Esophagus (tissue), 2 donors: Measurements from ENCODE around the gene PTCH1. TPM values are rescaled to one million over a fixed set of nuclear protein-coding genes. Genes with fewer than 3 reads are reported as not detected.
A peak's percentile ranks its signal among the peaks of the same experiment; 100 is the strongest.

Experiments
- H3K27ac ChIP-seq, 2 donors: one replicate each; pipeline ENCODE4 v1.5.1; 2013; ENCODE audit warnings: low read depth in 2 of 2, mild to moderate bottlenecking in 2 of 2, inconsistent platforms in 1 of 2, low read length in 1 of 2, moderate library complexity in 1 of 2
- H3K27me3 ChIP-seq, 2 donors: one replicate each; pipeline ENCODE4 v1.6.1; 2013; ENCODE audit warnings: low read length in 2 of 2, control low read depth in 1 of 2, mild to moderate bottlenecking in 1 of 2; ENCODE audit not compliant: insufficient read depth in 2 of 2, control insufficient read depth in 1 of 2
- H3K36me3 ChIP-seq, 2 donors: one replicate each; pipeline ENCODE4 v1.6.1; 2013; ENCODE audit warnings: low read length in 1 of 2; ENCODE audit not compliant: control insufficient read depth in 2 of 2, insufficient read depth in 2 of 2
- H3K4me1 ChIP-seq, 2 donors: one replicate each; pipeline ENCODE4 v1.6.1; 2013; ENCODE audit warnings: low read length in 1 of 2; ENCODE audit not compliant: control insufficient read depth in 2 of 2, insufficient read depth in 2 of 2
- H3K4me3 ChIP-seq, 2 donors: one replicate each; pipeline ENCODE4 v1.5.1; 2013; ENCODE audit warnings: low read length in 2 of 2, mild to moderate bottlenecking in 2 of 2, low read depth in 1 of 2, moderate library complexity in 1 of 2
- H3K9me3 ChIP-seq, 2 donors: one replicate each; pipeline ENCODE4 v1.6.1; 2013; ENCODE audit warnings: mild to moderate bottlenecking in 2 of 2, low read depth in 1 of 2, low read length in 1 of 2, moderate library complexity in 1 of 2; ENCODE audit not compliant: control insufficient read depth in 2 of 2, insufficient read depth in 1 of 2
- WGBS, 2 donors: extraction: QIAGEN DNeasy Blood & Tissue Kit; methylation state at CpG; one replicate each; pipeline ENCODE4 v1.1.7; 2013; 5-methylcytosine and 5-hydroxymethylcytosine counted together
- polyA plus RNA-seq, 2 donors: library from polyadenylated mRNA; stranded (reverse); fragments of 200-250 nt; gene quantifications; one replicate each; pipeline ENCODE4 v1.2.3, GENCODE V29; 2013
- donor health status: healthy with polysubstance abuse.
- donor health status: Bipolar disorder and iron deficiency.

Gene PTCH1
- polyA plus RNA-seq, 2 donors: 2.4 to 2.8 TPM

GRCh38 chr9:95513711-95514110, 3.1 kb downstream of the PTCH1 start:
- WGBS, 2 donors: 78 to 84% methylated on average over 4 of the region's 4 CpGs
- Histone ChIP-seq H3K27me3 (no peaks in the 10 kb centered on the region), H3K9me3 (no peaks in the 10 kb centered on the region), H3K36me3 (no peaks in the 10 kb centered on the region), H3K4me1 (peaks cover 2 to 13% of the 10 kb centered on the region in 2 donors), H3K27ac (no peak overlapping the region), H3K4me3 (no peak overlapping the region)

DNA sequence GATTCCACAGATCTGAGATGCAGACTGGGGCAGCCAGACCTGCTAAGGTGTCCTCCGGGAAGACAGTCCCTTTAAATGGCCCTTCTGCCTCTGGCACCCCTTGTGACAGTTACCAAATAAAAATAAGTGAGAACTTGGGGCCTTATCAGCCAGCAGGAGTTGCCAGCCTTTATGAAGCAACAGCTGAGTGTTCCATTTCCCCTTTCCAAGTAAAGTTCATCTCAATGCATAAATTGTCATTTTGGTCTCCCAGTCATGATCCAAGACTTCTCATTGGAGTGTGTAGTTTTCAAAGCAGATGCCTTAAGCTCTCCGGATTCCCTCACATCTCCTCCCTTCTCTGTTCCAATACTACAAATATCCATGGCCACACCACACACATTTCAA, 4.1 kb downstream of the PTCH1 start:
- no peaks in the 10 kb centered on the region for H3K27me3 ChIP-seq
- H3K27ac ChIP-seq: peak overlapping the region in 1 of 2 donors; percentile 5
- H3K4me1 ChIP-seq: peaks cover 2 to 13% of the 10 kb centered on the region in 2 donors
- no peaks in the 10 kb centered on the region for H3K9me3 ChIP-seq
- H3K36me3 ChIP-seq: no peaks in the 10 kb centered on the region
- no peak overlapping the region for H3K4me3 ChIP-seq
- WGBS, 2 donors: 71 to 77% methylated on average over 2 of the region's 2 CpGs

DNA sequence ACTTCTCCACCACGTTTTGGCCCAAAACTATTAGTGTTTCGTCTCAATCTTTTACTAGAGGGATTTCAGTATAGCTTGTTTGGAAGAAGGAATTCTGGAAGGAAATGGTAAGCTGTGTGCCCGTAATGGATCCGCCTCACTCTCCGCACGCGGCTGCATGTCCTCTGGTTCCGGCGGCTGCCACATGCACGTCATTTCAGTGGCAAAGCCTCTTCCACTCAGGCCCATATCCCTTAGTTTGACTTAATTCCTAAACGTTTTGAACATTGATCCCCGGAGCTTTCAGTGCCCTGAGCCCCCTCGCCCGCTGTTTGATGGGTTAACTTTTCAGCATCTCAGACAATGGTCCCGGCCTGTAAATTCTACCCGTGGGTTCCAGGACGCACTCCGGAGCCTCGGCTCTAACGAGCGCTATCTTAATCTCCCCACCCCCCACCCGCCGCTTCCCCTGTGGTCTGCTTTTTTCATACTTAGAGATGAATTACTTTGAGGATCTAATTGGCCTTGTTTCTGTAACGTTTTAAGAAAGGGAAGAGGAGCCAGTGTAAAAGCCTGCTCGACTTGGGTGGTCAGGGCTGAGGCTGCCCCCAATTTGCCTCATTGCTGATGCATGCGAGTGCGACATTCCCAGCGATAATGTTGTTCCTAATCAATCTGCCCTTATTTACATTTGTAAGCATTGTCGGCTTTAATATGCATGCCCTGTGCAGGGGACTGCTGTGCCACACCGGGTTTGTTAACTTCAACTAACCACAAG, 4.6 kb downstream of the PTCH1 start:
- Histone ChIP-seq H3K27ac (peak overlapping the region in 1 of 2 donors; percentile 12), H3K4me3 (peak overlapping the region; percentile 9 to 94)

DNA sequence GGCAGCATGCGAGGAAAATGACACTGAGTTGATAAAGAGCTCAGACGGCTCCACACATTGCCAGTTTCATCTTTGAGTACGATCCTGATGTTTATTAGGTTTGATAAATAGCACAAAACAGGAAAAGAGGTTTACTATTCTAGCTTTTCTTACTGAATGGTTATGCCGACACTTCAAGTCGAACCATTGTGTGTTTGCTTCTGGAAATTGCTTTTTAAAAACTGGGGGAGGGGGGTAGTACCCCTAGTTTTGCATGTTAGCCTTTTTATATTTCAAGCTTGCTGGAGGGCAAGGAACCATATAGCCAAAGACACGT, 5.2 kb downstream of the PTCH1 start:
- H3K27ac ChIP-seq: peak overlapping the region; percentile 60 to 92
- H3K4me1 ChIP-seq: peaks cover 2 to 13% of the 10 kb centered on the region in 2 donors
- H3K9me3 ChIP-seq: no peaks in the 10 kb centered on the region
- peak overlapping the region; percentile 63 to 94 for H3K4me3 ChIP-seq
- H3K36me3 ChIP-seq: no peaks in the 10 kb centered on the region
- H3K27me3 ChIP-seq: no peaks in the 10 kb centered on the region
- WGBS, 2 donors: 4 to 5% methylated on average over 6 of the region's 6 CpGs

More for the DNA sequence above, 4.6 kb downstream of the PTCH1 start:
- WGBS, 2 donors: 30% methylated on average over 30 of the region's 30 CpGs
- H3K36me3 ChIP-seq: no peaks in the 10 kb centered on the region
- H3K9me3 ChIP-seq: no peaks in the 10 kb centered on the region
- H3K4me1 ChIP-seq: peaks cover 2 to 13% of the 10 kb centered on the region in 2 donors
- no peaks in the 10 kb centered on the region for H3K27me3 ChIP-seq

GRCh38 chr9:95510709-95511615, 5.8 kb downstream of the PTCH1 start:
- WGBS, 2 donors: 1% methylated on average over 75 to 102 of the region's 102 CpGs
- H3K36me3 ChIP-seq: no peaks in the 10 kb centered on the region

GRCh38 chr9:95509851-95510708, 6.7 kb downstream of the PTCH1 start:
- peak overlapping the region; percentile 65 to 92 for H3K27ac ChIP-seq
- no peaks in the 10 kb centered on the region for H3K36me3 ChIP-seq
- H3K4me1 ChIP-seq: peaks cover 0 to 5% of the 10 kb centered on the region in 2 donors
- no peaks in the 10 kb centered on the region for H3K9me3 ChIP-seq
- WGBS, 2 donors: 1% methylated on average over 38 of the region's 38 CpGs
- H3K27me3 ChIP-seq: no peaks in the 10 kb centered on the region
- H3K4me3 ChIP-seq: peak overlapping the region; percentile 63 to 94

More at GRCh38 chr9:95510709-95511615, 5.8 kb downstream of the PTCH1 start:
- Histone ChIP-seq H3K4me1 (peaks cover 2 to 13% of the 10 kb centered on the region in 2 donors), H3K27me3 (no peaks in the 10 kb centered on the region), H3K9me3 (no peaks in the 10 kb centered on the region), H3K27ac (peak overlapping the region; percentile 60 to 92), H3K4me3 (peak overlapping the region; percentile 63 to 94)

- H3K27me3 ChIP-seq: no peaks in the 10 kb centered on the region
These were observed 7.6 kb downstream of the PTCH1 start for GRCh38 chr9:95508968-95509850.

DNA sequence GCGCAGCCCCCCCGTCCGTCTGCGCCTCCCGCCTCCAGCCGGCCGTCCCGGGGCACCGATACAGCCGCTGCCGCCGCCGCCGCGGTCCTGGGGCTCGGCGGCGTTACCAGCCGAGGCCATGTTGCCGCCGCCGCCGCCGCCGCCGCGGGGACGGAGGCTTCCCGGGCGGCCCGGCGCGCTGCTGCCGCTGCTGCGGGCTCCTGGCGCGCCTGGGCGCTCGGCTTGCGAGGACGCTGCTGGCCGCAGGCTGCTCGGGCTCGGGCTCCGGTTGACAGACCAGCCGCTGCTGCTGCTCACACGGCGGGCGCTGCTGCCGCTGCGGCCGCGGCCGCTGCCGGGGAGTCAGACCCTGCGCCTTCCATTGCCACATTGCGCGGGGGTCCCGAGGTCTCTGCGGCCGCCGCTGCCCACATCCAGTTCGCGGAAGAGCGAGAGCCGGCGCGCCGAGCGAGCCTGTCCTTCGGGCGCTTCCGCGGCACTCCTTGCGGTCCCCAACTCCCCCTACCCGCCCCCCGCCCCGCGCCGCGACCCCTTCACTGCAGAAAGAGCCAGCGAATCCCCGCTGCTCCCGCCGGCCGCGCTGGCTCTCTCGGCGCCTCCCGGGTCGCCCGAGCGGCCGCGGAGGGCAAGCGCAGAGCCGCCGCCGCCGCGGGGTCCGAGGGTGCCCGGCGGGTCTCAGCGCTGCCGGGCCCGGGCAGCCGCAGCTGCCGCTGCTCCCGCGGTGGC, 8.4 kb downstream of the PTCH1 start:
- WGBS, 2 donors: 0 to 1% methylated on average over 71 to 111 of the region's 111 CpGs
- Histone ChIP-seq H3K4me3 (peak overlapping the region; percentile 84 to 94), H3K9me3 (no peaks in the 10 kb centered on the region), H3K4me1 (peaks cover 0 to 7% of the 10 kb centered on the region in 2 donors), H3K36me3 (no peaks in the 10 kb centered on the region), H3K27me3 (no peaks in the 10 kb centered on the region), H3K27ac (peak overlapping the region; percentile 91 to 95)

More at GRCh38 chr9:95508968-95509850, 7.6 kb downstream of the PTCH1 start:
- H3K27ac ChIP-seq: peak overlapping the region; percentile 91 to 95
- no peaks in the 10 kb centered on the region for H3K9me3 ChIP-seq
- peaks cover 0 to 5% of the 10 kb centered on the region in 2 donors for H3K4me1 ChIP-seq
- WGBS, 2 donors: 1% methylated on average over 48 of the region's 48 CpGs
- H3K36me3 ChIP-seq: no peaks in the 10 kb centered on the region
- peak overlapping the region; percentile 84 to 94 for H3K4me3 ChIP-seq
